Activated T-helper 1 cell treated with anti-CD3 and anti-CD28 coated beads, Interleukin-2, amount 50 U/mL, for 16 hours (primary cell): ENCODE measurements around the gene TBC1D9B.

ENCODE experiments used
- DNase-seq, 2 donors: peaks; one replicate each; pipeline ENCODE4 v3.0.0-alpha.2; 2020; ENCODE audit warnings: low read depth in 1 of 2, low spot score in 1 of 2

Gene TBC1D9B

GRCh38 chr5:179908528-179908927, 831 bp upstream of the TBC1D9B start:
- no peak for DNase-seq

DNA sequence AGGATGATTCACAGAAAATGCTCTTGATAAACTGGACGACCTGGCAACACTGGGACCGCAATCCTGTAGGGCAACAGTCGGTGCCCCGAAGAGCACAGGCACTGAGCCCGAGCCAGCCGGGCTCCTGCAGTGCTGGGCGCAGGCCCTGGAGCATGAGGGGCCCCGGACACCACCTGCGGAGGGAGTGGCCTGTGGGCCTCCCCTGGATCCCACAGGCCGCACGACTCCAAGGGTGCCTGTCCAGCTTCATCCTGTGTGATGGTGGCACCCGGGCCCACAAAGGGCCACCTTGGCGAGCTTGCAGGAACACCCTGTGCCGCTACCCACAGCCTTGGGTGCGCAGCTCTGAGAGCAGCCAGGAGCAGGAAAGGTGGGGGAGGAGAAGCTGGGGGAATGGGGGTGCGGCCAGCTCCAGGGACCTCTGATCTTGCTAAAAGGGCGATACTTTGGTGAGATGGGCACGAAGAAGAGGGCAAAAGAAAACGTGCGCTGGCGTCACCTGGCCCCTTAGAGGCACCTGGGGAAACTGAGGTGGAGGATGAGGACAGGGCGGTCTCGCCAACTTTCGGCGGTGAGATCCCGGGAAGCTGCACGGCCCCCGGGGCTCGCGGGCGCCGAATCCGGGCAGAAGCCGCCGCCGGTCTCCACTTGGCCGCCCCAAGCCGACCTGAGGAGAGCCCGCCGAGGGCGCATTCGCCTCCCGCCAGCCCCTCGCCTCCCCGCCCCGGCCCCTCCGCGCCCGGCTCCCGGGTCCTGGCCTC, 722 bp downstream of the TBC1D9B start:
- DNase-seq, result peak in 1 of 2 donors; percentile 14

GRCh38 chr5:179906294-179906794, 1.4 kb downstream of the TBC1D9B start:
- no peak for DNase-seq

GRCh38 chr5:179905161-179905560, 2.5 kb downstream of the TBC1D9B start:
- no peak for DNase-seq

DNA sequence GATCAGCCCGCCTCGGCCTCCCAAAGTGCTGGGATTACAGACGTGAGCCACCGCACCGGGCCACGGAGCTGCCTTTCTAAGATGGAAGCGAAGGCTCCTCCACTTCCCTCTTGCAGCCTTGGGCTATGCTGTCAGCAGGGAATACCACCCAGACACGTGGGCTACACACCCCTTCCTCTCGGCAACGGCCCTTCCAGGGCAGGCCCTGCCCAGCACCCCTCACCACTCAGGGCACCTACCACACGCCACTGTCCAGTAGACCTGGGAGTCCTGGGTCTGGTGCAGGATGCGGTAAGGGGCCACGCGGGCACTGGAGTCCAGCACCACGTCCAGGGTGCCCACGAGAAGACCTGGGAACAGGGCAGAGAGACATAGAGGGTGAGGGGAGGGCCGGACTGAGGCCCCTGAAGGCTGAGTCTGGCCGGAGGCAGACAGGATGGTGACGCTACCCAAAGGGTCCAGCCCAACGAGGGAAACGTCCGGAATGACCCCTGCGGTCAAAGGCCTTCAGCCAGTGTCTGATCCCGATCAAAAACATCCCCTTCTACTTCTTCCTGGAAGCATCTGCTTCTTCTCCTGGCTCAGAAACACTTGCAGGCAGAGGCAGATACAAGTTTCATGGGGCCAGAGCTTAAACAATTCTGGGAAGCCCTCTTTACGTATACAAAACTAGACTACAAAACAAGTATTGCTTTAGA, 3.1 kb downstream of the TBC1D9B start:
- DNase-seq, result no peak

GRCh38 chr5:179902763-179903158, 4.9 kb downstream of the TBC1D9B start:
- no peak for DNase-seq

- no peak for DNase-seq
Observed at GRCh38 chr5:179901915-179902762, 5.6 kb downstream of the TBC1D9B start.

- DNase-seq, result no peak
Observed at GRCh38 chr5:179901462-179901861, 6.2 kb downstream of the TBC1D9B start.

DNA sequence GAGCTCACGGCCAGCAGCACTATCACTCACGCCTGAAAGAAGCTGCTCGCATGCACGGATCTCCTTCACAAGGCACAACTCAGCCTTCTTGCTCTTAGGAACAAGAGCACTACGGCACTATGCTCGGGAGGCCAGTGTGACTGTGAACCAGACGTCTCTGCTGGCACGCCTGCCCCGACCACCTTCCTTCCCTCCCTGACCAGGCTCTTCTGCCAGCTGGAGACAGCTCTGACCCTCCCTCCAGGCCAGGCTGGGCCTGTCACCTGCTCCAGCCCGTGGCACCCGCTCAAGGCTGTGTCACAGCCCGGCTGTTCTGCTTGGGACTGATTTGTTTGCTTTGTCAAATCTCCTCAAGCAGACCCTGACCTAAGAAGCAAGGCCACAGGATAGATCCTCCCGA, 7.0 kb downstream of the TBC1D9B start:
- DNase-seq, result no peak

- DNase-seq, result no peak
Observed at GRCh38 chr5:179900206-179900605, 7.5 kb downstream of the TBC1D9B start.

GRCh38 chr5:179895861-179896260, 11.8 kb downstream of the TBC1D9B start:
- no peak for DNase-seq

DNA sequence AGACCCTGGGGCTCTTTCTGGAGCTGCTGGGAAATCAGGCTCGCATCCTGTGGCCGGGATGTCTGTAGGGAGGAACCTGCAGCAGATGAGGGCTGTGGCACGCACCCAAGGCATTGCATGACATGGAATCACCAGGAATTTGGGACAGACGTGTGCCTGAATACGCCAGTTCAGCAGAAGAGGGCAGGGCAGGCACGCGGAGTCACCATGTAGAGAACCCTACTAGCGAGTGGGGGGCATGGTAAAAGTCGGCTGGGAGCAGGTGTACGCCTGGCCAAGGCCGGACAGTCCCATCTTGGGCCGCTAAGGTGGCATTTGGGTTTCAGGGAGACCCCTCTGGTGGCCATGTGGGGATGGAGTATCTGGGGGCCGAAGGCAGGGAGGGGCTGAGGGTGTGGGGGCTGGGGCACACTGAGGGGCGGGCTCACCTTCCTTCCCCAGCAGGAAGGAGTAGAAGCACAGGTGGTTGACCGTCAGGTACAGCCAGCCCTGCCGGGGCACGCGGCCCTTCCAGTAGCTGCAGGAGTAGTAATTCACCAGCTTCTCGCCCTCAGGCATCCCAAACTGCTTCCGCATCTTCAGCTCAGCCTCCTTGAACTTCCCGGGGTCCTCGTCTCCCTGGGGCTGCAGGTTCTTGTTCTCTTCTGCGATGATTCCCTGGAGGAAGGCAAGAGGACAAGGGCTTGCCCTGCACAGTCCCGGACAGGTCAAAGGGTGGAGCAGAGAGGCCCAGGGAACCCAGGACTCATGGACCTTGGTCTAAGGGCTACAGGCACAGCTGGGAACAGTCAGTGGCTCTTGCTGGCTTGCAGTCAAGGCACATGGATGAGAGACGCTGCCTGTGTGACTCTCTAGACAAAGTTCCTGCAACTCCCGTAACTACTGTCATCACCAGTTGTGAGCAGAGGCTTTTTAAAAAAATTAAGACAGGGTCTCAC, 13.5 kb downstream of the TBC1D9B start:
- DNase-seq, result no peak

GRCh38 chr5:179893076-179893957, 14.4 kb downstream of the TBC1D9B start:
- DNase-seq, result no peak

- DNase-seq, result no peak
Observed at GRCh38 chr5:179892255-179892654, 15.4 kb downstream of the TBC1D9B start.

- no peak for DNase-seq
Observed at GRCh38 chr5:179890751-179891682, 16.7 kb downstream of the TBC1D9B start.

DNA sequence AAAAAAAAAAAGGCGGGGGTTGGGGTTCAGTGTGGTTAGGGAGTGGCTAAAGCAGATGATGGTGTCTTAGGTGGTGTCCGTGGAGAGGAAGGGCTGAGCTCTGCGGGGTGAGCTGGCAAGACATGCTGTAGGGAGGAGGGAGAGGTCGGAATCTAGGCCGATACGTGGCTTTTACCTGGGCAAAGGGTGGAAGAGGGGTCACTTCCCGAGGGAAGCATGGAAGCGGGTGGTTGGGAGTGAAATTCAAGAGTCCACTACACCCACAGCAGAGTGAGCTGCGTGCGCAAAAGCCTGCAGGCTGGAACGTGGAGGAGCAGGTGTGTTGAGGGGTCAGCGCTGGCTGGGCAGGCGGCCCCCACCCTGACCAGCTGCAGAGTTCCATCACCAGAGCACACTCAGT, 17.8 kb downstream of the TBC1D9B start:
- DNase-seq, result no peak

GRCh38 chr5:179887802-179888201, 19.9 kb downstream of the TBC1D9B start:
- DNase-seq, result no peak

DNA sequence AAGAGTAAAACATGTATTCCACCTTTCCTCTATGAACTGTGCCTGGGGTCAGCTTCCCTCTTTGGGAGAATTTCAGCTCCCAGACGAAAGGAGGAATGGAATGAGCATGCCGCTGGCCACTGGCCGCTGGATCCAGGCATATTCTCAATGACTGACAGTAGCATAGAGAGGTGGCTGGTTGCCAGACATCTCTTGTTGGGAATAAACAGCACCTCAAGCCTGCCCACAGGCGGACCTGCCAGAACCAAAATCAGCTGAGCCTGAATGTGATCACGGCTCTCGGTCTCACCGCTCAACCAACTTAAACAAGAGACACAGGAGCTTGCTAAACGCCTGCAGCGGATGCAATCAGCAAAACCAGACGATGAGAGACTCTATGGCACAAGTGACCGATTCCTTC, 20.6 kb downstream of the TBC1D9B start:
- no peak for DNase-seq
